Natural killer cell treated with Interleukin-12 subunit alpha and Interleukin-12 subunit beta and Interleukin-15 and Interleukin-18, amount 100 ng/mL, for 72 hours (primary cell): ENCODE measurements around the gene CSTPP1. TPM values are rescaled to one million over a fixed set of nuclear protein-coding genes. Genes with fewer than 3 reads are reported as not detected.

Experiments
- ATAC-seq, 2 donors: fragments of 150-1000 bp; cut with Tn5 transposase in 1 of 2; sonication (Bioruptor Pico), chemical (Tn5 transposase) in 1 of 2; 2 replicates each; pipeline ENCODE4 v1.10.0; 2021
- DNase-seq: peaks from one replicate; pipeline ENCODE4 v3.0.0; 2022; ENCODE audit warnings: low spot score
- H3K27ac Mint-ChIP-seq, 2 donors: 1 replicate in 1 of 2; 2 replicates in 1 of 2; pipeline ENCODE4 v1.8.0; 2022; ENCODE audit warnings: mixed read lengths in 2 of 2, mild to moderate bottlenecking in 1 of 2, moderate library complexity in 1 of 2
- H3K27me3 Mint-ChIP-seq, 2 donors: 1 replicate in 1 of 2; 2 replicates in 1 of 2; pipeline ENCODE4 v1.8.0; 2022; ENCODE audit warnings: mixed read lengths in 2 of 2
- H3K36me3 Mint-ChIP-seq: one replicate; pipeline ENCODE4 v1.8.0; 2022; ENCODE audit warnings: mixed read lengths
- H3K4me1 Mint-ChIP-seq, 2 donors: 1 replicate in 1 of 2; 2 replicates in 1 of 2; pipeline ENCODE4 v1.8.0; 2022; ENCODE audit warnings: low read depth in 2 of 2, mixed read lengths in 2 of 2, mild to moderate bottlenecking in 1 of 2
- H3K4me3 Mint-ChIP-seq: one replicate; pipeline ENCODE4 v1.8.0; 2022; ENCODE audit warnings: mixed read lengths
- H3K9me3 Mint-ChIP-seq: 2 replicates; pipeline ENCODE4 v1.8.0; 2022; ENCODE audit warnings: mixed read lengths
- total RNA-seq, 2 donors: library from RNA; stranded (reverse); gene quantifications; one replicate each; pipeline ENCODE4 v1.2.3, GENCODE V29; 2022

CSTPP1 gene
- total RNA-seq, 2 donors from 2014 or later: 20.9 to 23.8 TPM

DNA sequence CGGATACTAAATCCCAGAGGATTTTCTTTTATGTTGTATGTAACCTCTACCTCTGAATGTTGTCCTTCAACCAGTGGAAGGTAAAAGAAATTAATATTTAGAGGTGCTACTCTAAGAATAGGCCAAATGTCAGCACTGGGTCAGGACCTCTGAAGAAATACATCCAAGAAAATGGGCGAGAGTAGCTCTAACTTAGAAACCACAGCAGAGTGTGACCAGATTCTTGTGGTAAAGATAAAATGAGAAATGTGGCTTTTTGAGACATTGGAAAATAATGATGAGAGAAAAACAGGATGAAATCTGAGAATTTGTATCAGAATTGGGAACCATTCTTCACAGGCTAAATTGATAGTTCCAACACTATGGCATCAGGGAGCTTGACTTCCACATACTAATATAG, 63.5 kb downstream of the CSTPP1 start:
- no peaks in the 10 kb centered on the region for H3K27me3 Mint-ChIP-seq
- no peak for ATAC-seq
- H3K36me3 Mint-ChIP-seq: peaks cover 4% of the 10 kb centered on the region
- no peak overlapping the region for H3K27ac Mint-ChIP-seq
- no peaks in the 10 kb centered on the region for H3K9me3 Mint-ChIP-seq
- no peak overlapping the region for H3K4me3 Mint-ChIP-seq
- H3K4me1 Mint-ChIP-seq: peaks cover 14 to 20% of the 10 kb centered on the region in 2 donors
- no peak for DNase-seq

DNA sequence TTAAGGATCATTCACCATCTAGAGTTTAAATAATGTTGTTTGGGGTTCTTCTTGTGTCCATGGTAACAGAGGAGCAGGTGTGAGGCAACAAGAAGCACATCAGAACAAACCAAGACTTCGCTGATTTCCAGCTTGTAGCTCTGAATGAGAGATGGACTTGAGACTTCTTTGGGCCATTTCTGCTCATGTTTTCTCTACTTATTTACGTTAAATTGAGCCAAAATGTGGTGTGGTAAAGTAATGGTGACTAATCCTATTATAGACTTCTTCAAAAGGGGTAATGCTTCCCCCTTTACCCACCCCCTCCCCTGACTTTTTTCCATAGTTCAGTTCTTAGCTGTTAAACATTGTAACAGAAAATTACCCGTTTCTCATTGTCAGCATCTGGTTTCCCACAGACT, 65.2 kb downstream of the CSTPP1 start:
- no peak for DNase-seq
- Mint-ChIP-seq H3K4me3 (no peak overlapping the region), H3K36me3 (peaks cover 4% of the 10 kb centered on the region), H3K4me1 (peaks cover 14 to 16% of the 10 kb centered on the region in 2 donors), H3K9me3 (no peaks in the 10 kb centered on the region), H3K27me3 (no peaks in the 10 kb centered on the region), H3K27ac (no peak overlapping the region)
- no peak for ATAC-seq

DNA sequence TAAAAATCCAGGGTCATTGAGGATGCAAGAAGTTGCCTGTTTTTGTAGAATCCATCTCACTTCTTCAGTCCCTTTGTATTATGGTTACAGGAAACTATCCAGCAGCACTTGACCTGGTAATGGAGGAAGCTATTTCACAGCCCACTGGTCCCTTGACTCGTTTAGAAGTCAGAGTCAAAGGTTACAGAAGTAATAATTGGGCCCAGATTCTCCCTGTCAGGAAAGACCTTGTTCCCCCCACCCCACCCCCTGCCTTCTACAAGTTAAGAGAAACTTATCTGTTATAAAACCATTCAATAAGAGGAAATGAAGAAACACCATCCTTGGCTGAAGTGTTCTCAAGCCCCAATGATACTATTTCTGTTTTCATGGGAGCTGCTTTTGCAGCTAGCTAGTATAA, 65.8 kb downstream of the CSTPP1 start:
- no peak overlapping the region for H3K27ac Mint-ChIP-seq
- no peak for ATAC-seq
- peaks cover 13 to 14% of the 10 kb centered on the region in 2 donors for H3K4me1 Mint-ChIP-seq
- no peaks in the 10 kb centered on the region for H3K27me3 Mint-ChIP-seq
- H3K4me3 Mint-ChIP-seq: no peak overlapping the region
- H3K9me3 Mint-ChIP-seq: no peaks in the 10 kb centered on the region
- no peak for DNase-seq
- H3K36me3 Mint-ChIP-seq: peaks cover 4% of the 10 kb centered on the region

DNA sequence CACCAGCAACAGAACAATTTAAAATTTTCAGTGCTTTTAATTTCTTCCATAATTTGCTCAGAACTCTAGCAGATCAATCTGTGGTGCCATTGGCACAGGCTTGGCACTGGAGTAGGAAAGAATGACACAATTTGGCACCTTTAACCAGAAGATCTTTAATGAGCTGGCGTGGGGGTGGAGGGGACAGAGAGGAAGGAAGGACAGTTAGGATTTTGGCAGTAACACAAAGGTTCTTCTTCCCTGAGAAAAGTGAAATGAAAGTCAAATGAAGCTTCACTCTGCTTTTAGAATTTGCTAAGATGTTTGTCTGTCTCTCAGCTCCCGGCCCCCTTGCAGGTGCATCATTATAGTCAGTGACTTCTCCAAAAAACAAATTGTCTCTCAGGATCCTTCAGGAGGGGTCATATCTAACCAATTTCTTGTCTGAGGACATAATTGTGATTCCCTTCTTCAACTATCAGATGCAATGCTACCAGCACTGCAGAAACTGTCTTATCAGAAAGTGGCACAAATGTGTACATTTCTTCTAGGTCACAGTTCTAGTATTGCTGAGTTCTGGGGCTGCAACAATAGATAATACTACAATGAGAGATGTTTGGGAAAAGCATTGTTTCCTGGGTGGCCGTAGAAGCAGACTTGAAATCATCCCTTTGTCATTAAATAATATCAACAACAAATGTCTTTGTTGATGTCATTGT, 66.8 kb downstream of the CSTPP1 start:
- ATAC-seq (no peak), DNase-seq (no peak)
- Mint-ChIP-seq H3K27ac (no peak overlapping the region), H3K4me3 (no peak overlapping the region), H3K36me3 (peaks cover under 1% of the 10 kb centered on the region), H3K27me3 (no peaks in the 10 kb centered on the region), H3K9me3 (no peaks in the 10 kb centered on the region), H3K4me1 (peaks cover 13 to 14% of the 10 kb centered on the region in 2 donors)

DNA sequence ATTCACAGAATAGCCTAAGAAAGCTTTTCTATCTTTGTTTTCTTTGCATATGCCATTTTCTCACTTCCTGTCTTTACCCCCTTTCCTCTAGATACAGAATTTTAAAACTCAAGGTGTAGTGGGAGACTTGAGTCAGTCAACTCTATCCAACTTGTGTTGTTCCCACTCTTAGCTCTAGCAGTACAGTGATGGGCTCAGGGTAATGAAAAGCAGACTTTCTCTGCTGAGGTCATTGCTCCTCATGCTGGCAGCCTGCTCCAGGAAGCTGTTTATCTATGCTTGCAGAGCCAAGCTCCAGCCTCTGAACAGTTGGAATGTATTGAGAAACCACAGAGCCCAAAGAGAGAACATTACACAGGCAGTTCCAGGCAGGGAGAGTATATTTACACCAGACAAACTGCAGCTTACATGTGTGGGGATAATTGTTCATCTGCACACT, 68.1 kb downstream of the CSTPP1 start:
- Mint-ChIP-seq H3K27ac (no peak overlapping the region), H3K9me3 (no peaks in the 10 kb centered on the region), H3K36me3 (no peaks in the 10 kb centered on the region), H3K4me3 (no peak overlapping the region), H3K27me3 (no peaks in the 10 kb centered on the region), H3K4me1 (peaks cover 13 to 14% of the 10 kb centered on the region in 2 donors)
- no peak for DNase-seq
- ATAC-seq: no peak

DNA sequence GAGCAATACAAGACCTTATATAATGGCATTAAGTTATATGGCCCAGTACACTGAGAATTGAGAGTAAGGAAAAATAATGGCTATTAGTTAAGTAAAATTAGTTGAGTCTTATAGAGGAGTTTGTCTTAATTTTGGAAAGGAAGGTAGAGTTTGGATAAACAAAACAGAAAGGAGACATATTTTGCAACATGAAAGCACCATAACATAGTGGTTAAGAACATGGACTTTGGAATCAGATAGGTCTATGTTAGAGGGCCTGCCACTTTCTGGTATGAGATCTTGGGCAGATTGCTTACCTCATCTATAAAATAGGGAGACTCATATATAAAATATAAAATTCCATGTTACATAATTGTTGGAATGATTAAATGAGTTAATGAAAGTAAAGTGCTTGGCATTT, 68.9 kb downstream of the CSTPP1 start:
- Mint-ChIP-seq H3K27ac (no peak overlapping the region), H3K36me3 (no peaks in the 10 kb centered on the region), H3K27me3 (no peaks in the 10 kb centered on the region), H3K4me3 (no peak overlapping the region), H3K4me1 (peaks cover 12 to 14% of the 10 kb centered on the region in 2 donors), H3K9me3 (no peaks in the 10 kb centered on the region)
- ATAC-seq (no peak), DNase-seq (no peak)

DNA sequence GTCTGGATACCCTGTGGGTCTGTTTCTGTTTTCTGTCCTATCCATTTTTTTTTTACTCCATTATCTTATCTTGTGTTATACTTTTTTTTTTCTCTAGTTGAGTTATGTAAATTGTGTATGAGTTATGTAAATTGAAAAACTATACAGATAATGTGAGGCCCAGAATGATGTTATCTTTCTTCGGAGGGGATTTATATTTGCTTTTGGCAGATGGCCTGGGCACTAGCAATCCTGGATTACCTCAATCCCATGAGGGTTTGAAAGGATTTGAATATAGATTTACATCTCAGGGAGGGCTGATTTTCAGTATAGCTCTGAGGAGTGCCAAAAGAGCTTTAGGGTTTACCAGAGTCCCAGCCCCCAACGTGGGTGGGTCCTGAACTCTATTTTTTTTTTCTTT, 71.0 kb downstream of the CSTPP1 start:
- ATAC-seq (no peak), DNase-seq (no peak)
- no peaks in the 10 kb centered on the region for H3K36me3 Mint-ChIP-seq
- no peak overlapping the region for H3K4me3 Mint-ChIP-seq
- H3K4me1 Mint-ChIP-seq: peaks cover 11 to 14% of the 10 kb centered on the region in 2 donors
- H3K27me3 Mint-ChIP-seq: no peaks in the 10 kb centered on the region
- no peak overlapping the region for H3K27ac Mint-ChIP-seq
- H3K9me3 Mint-ChIP-seq: no peaks in the 10 kb centered on the region

DNA sequence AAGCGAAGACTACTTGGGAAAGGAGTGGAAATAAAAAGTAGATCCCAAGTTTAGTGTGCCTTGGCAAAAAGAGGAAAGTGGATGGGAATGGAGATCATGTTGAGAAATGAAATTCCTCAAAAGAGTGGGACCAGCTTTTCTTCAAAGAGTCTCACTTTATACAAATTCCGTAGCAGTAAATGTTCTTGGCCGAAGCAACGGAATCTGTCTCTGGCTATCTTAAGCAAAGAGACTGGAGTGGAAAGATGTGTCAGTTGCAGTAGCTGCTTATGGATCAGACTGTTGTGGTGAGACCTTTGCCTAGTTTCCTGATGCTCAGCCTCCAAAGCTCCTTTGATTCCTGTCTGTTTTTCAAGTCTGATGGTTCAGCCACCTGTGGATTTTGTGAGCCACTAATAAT, 73.6 kb downstream of the CSTPP1 start:
- Mint-ChIP-seq H3K36me3 (no peaks in the 10 kb centered on the region), H3K4me3 (no peak overlapping the region)

DNA sequence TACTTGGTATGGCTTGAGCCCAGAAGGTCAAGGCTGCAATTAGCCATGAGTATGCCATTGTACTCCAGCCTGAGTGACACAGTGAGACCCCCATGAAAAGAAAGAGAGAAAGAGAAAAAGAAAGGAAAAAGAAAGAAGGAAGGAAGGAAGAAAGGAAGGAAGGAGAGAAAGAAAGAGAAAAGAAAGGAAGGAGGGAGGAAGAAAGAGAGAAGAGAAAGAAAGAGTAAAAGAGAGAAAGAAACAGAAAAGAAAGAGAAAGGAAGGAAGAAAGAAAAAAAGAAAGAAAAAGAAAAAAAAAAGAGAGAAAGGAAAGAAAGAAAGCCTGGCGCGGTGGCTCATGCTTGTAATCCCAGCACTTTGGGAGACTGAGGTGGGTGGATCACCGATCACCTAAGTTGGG, 77.5 kb downstream of the CSTPP1 start:
- no peak for DNase-seq
- Mint-ChIP-seq H3K4me3 (no peak overlapping the region), H3K27ac (no peak overlapping the region)

More for the DNA sequence above, 73.6 kb downstream of the CSTPP1 start:
- no peak for DNase-seq
- H3K9me3 Mint-ChIP-seq: no peaks in the 10 kb centered on the region
- no peak overlapping the region for H3K27ac Mint-ChIP-seq
- ATAC-seq: no peak
- no peaks in the 10 kb centered on the region for H3K27me3 Mint-ChIP-seq
- no peaks in the 10 kb centered on the region for H3K4me1 Mint-ChIP-seq

DNA sequence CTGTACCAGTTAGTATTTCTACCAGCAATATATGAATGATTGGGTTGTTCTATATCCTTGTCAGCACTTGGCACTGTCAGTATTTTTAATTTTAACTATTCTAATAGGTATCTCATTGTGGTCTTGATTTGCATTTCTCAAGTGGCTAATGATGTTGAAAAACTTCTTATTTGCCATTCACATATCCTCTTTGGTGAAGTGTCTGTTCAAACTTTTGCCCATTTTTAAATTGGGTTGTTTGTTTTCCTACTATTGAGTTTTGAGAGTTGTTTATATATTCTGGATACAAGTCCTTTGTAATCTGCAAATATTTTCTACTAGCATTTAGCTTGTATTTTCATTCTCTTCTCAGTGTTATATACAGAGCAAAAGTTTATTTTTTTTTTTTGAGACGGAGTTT, 82.1 kb downstream of the CSTPP1 start:
- no peak for ATAC-seq
- H3K36me3 Mint-ChIP-seq: no peaks in the 10 kb centered on the region
- H3K27ac Mint-ChIP-seq: no peak overlapping the region
- DNase-seq: no peak
- H3K9me3 Mint-ChIP-seq: no peaks in the 10 kb centered on the region
- no peak overlapping the region for H3K4me3 Mint-ChIP-seq
- H3K4me1 Mint-ChIP-seq: no peaks in the 10 kb centered on the region
- H3K27me3 Mint-ChIP-seq: no peaks in the 10 kb centered on the region

More for the DNA sequence above, 77.5 kb downstream of the CSTPP1 start:
- Mint-ChIP-seq H3K9me3 (no peaks in the 10 kb centered on the region), H3K27me3 (no peaks in the 10 kb centered on the region), H3K4me1 (no peaks in the 10 kb centered on the region), H3K36me3 (no peaks in the 10 kb centered on the region)
- ATAC-seq: no peak

DNA sequence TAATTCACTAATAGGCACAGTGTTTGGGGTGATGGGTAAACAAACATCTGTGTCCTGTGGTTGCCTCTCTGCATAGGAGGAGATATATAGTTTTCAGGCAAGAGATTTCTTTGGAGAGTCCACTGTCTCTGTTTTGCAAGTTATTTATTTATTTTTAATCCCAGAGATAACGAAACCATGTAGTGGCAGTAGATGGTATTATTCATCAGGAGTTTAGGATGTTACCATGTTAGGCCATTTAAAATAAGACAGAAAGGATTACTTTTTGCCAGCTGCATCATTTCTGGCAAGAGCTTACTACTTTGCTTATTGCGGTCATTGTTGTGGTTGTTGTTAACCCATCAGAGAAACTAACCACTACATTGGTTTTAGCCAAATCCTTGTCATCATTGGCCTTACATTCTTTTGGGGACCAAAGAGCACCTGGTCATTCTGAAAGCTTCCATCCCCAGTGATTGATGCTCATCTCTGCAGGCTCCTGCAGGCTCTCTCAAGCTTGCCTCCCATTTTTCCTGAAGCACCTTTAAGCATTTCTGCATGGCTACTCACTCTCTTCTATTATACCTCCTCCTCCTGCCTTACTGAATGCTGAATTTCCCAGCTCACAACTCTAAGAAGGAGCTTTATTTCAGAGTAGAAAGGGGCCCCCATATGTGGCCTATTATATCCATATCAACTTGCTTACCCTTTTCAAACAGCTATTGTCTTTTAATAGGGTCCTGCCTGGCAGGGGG, 84.4 kb downstream of the CSTPP1 start:
- no peaks in the 10 kb centered on the region for H3K4me1 Mint-ChIP-seq
- no peak for ATAC-seq
- H3K27ac Mint-ChIP-seq: no peak overlapping the region
- no peaks in the 10 kb centered on the region for H3K9me3 Mint-ChIP-seq
- no peak overlapping the region for H3K4me3 Mint-ChIP-seq
- no peak for DNase-seq
- H3K27me3 Mint-ChIP-seq: no peaks in the 10 kb centered on the region
- no peaks in the 10 kb centered on the region for H3K36me3 Mint-ChIP-seq

DNA sequence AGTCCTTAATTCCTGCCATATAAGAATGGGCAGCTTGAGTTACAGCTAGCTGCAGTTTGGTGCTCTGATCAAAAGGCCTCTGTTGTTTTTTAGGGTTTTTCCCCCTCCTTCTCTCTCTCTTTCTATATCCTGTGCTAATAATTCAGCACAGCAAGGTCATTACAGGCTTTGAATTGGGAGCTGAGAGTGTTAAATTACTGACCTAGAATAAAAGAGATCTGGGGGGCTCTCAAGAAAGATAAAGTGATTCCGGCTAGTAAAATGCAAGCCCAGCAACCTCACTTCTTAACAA, 84.9 kb downstream of the CSTPP1 start:
- H3K4me3 Mint-ChIP-seq: no peak overlapping the region
- no peaks in the 10 kb centered on the region for H3K4me1 Mint-ChIP-seq

DNA sequence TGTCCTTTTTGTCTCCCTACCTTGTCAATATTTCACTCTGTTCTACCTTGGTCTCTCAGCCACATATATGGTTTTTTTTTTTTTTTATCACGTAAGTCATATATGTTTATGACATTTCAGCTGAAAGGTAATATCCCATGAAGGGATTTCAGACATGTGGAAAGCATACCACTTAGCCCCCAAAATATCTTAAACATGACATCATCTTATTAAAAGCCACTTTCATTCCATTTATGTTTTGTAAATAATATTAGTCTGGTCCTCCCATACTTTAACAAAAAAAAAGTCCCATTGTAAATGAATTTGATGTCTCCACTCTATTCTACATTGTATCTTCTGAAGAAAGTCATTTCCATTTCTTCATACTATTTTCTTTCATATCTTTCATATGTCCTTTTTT, 85.4 kb downstream of the CSTPP1 start:
- Mint-ChIP-seq H3K36me3 (no peaks in the 10 kb centered on the region), H3K9me3 (no peaks in the 10 kb centered on the region), H3K4me1 (no peaks in the 10 kb centered on the region), H3K4me3 (no peak overlapping the region), H3K27ac (no peak overlapping the region), H3K27me3 (no peaks in the 10 kb centered on the region)
- ATAC-seq: no peak
- DNase-seq: no peak

More for the DNA sequence above, 84.9 kb downstream of the CSTPP1 start:
- Mint-ChIP-seq H3K27ac (no peak overlapping the region), H3K36me3 (no peaks in the 10 kb centered on the region), H3K9me3 (no peaks in the 10 kb centered on the region), H3K27me3 (no peaks in the 10 kb centered on the region)
- ATAC-seq (no peak), DNase-seq (no peak)

DNA sequence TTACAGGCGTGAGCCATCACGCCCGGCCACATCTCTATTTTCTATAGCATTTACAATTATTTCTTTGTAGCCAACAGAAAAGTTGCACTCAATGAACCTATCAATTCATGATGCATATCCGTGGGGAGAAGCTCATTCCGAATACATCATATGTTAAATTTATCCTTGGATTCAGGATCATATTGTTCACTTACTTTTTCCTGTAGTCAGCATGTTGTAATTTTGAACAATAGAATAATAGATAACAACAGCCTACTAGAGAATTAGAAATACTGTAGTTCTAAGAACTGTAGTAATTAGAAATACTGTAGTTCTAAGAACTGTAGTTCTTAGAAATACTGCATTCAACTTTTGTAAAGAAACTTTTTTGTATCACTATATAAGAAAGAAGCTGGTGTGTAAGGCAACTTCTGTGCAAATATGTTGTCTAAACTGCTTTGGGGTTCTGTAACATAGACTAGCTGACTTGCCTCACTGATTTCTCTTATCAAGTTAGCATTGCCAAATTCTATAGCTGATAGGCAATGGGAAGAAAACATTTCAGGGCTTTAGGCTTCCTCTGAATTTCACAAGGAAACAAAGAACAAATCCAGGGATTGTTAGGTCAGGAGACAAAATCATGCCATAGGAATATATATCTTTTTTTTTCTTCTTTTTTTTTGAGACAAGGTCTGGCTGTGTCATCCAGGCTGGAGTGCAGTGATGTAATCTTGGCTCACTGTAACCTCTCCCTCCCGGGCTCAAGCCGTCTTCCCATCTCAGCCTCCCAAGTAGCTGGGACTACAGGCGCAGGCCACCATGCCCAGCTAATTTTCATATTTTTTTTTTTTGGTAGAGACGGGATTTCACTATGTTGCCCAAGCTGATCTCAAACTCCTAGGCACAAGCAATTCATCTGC, 91.9 kb downstream of the CSTPP1 start:
- H3K4me1 Mint-ChIP-seq: no peaks in the 10 kb centered on the region
- DNase-seq: no peak
- ATAC-seq: no peak
- H3K27ac Mint-ChIP-seq: no peak overlapping the region
- H3K27me3 Mint-ChIP-seq: no peaks in the 10 kb centered on the region
- no peaks in the 10 kb centered on the region for H3K36me3 Mint-ChIP-seq
- H3K4me3 Mint-ChIP-seq: no peak overlapping the region
- no peaks in the 10 kb centered on the region for H3K9me3 Mint-ChIP-seq
